GM19239 (cell line): ENCODE measurements around the gene ALOXE3.
A peak's percentile ranks its signal among the peaks of the same experiment; 100 is the strongest.
"Not testable (repeated sequence)": the region's sequence is repeated elsewhere in the genome, so short reads cannot be mapped to it uniquely, and the experiment has no call there.

Experiments used
- DNase-seq: peaks from one replicate; pipeline ENCODE4 v3.0.0; 2011; ENCODE audit warnings: low spot score; ENCODE audit not compliant: insufficient read length
- FAIRE-seq: peaks from 2 replicates; lab custom pipeline; 2011; peaks lifted over from hg19 to GRCh38; lab: Jason Lieb, UNC

ALOXE3 gene

DNA sequence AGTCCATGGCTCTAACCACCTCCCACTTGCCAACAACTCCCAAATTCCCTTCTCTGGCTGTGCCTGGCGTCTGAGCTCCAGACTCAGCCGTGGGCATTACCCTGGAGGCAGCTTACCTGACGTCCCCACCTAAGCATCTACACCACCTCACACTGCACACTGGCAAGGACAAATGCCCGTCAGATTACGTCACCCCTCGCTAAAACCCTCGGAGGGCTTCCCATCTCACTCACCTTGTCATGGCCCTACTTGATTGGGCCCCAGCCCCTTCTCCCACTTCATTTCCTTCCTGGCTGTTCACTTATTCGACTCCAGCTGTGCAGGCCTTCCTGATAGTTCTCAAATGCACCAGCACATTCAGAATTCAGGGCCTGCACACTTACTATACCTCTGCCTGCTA lies 13.4 kb downstream of the ALOXE3 start:
- FAIRE-seq: no peak
- no peak for DNase-seq

DNA sequence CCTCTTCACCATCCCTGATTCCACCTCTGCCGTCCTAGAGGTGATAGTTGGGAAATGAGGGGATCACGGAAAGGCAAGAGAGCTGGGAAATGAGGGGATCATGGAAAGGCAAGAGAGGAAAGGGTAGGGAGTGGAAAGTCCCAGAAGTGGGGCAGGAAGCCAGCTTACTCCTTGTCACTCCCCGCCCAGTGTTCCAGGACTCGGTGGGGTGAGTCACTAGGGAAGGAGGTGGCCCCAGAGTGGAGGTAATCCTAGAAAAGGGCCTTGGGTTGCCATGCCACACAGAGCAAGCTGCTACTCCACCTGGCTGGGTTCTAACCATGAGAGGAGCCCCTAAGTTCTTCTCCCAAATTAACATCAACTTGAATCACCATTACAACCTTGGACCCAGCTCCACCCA lies 14.8 kb downstream of the ALOXE3 start:
- FAIRE-seq: no peak
- no peak for DNase-seq

DNA sequence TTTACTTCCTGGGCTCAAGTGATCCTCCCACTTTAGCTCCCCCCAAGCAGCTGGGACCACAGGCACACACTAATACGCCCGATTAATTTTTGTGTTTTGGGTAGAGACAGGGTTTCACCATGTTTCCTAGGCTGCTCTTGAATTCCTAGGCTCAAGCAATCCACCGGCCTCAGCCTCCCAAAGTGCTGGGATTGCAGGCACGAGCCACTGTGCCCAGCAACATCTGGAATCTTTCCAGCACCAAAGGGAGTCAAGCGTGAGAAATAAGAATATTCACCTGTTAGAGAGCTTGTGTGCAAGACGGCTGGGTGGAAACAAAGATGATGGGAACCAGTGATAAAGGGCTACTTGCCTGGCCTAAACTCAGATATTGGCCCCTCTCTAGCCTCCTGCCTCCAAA lies 16.6 kb downstream of the ALOXE3 start:
- no peak for FAIRE-seq
- no peak for DNase-seq

DNA sequence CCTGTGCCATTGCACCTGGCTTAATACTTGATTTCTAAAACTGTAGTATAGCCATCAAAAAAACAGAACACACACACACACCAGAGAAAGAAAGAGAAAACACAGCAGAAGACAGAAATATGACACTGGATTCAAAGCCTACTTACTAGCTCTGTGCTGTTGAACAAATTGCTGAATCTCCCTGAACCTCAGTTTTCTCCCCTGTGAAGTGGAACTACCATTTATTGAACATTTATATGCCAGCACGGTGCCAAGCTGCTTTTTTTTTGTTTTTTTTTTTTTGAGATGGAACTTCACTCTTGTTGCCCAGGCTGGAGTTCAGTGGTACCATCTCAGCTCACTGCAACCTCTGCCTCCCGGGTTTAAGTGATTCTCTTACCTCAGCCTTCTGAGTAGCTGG lies 17.6 kb downstream of the ALOXE3 start:
- FAIRE-seq (no peak), DNase-seq (no peak)

DNA sequence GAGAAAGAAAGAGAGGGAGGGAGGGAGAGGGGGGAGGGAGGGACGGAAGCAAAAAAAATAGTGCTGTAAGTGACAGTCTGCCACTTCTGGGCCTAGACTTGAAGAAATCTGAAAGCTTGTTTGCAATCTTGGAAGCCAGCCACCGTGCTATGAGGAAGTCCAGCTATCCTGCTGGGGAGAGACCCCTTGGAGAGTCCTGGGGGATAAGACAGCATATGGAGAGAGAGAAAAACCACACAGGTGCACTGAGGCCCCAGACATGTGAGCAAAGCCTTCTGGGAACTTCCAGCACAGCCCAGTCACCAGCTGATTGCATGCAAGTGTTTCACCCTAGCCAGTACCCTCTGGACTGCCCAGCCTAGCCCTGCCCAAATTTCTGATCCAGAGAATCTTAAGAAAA lies 18.2 kb downstream of the ALOXE3 start:
- no peak for FAIRE-seq
- DNase-seq: no peak

DNA sequence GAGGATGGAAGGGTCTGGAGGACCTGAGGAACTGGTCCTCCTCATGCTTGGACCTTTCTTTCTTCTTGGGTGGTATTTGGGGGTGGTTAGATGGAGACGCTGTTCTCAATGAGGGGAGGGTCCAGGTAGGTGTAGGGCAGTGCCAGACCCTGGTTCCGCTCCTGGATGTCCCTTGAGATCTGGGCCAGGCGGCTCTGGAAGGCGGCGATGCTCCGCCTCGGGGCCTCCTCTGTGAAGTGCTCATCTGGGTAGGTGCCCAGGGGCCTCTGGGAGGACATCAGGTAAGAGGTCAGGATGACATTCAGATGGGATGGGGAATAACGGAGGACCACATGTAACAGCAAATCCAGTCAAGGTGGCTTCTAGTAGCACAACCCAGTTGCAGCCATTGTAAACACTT lies 21.8 kb downstream of the ALOXE3 start:
- FAIRE-seq (no peak), DNase-seq (no peak)

DNA sequence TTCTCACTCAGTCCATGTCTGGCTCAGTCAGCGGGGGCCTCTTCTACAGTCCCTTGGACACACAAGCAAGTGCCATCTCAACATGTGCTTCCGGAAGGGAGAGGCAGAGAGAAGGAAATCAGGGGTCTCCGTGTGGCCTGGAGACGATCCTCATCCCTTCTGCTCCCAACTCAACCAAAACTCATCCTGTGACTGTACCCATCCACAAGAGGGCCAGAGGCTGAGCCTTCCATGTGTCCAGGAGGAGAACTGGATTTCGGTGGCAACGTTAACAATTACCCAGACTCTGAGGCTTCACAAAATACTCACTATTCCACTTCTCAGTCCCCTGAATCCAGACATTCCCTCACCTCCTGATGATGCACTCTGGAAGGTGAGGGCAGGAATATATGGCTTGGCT lies 23.0 kb downstream of the ALOXE3 start:
- FAIRE-seq: no peak

DNA sequence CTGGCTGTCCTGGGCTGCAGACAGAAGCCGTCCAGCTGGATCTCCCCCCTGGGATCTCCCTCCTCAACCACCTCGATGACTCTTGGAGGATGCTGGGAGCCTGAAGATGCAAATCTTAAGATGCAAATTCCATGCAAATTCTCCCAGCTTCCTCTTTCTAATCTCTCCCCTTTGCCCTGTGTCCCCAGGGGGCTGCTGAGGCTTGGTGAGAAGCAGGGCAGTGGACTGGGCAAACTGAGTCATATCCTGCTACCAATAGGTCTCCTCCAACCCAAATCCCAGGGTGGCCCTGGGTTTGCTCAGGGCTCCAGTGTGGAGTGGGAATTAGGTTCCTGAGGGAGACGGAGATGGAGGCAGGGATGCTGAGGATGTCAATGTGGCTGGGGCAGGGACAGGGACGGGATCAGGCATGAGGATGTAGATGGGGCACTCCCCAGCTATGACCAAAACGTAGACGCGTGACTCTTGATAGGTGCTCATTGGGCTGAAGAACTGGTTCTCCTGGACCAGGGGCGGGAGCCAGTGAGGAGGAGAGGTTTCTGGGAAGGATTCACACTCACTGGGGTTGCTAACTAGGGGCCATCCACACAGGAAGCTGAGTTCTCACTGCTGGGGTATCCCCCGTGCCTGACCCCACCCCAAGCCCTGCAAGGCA lies 27.2 kb downstream of the ALOXE3 start:
- DNase-seq (peak; percentile 52), FAIRE-seq (no peak)

More for the DNA sequence above, 23.0 kb downstream of the ALOXE3 start:
- no peak for DNase-seq

DNA sequence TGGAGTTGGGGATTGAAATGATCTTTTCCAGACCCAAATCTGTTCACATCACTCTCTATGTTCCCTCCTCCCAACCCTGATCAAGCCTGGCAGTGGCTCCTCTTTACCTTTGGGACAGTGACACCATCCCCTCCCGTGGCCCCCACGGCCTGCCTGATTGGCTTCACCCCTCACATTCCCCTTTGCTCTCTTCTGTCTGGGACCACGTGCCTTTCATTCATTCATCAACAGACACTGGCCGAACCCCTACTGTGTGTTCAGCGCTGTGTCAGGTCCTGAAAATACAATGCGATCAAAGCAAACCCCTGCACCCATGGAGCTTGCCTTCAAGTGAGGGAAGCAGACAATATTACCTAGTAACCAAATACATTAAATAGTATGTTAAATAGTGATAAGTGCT lies 28.6 kb downstream of the ALOXE3 start:
- DNase-seq: no peak
- FAIRE-seq: no peak

DNA sequence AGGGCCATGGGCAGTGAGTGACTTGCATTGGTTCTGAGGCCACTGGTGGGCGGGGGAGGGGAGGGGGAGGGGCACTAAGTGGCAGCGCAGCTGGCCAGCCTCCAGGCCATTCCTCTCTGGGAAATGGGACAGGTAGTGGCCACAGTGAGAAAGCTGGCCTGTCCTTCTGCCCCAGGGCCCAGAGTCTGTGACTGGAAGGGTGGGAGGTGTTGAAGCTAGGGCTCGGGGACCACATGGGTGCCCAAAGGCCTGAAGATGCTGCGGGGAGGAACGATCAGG lies 30.4 kb downstream of the ALOXE3 start:
- DNase-seq (no peak), FAIRE-seq (no peak)

DNA sequence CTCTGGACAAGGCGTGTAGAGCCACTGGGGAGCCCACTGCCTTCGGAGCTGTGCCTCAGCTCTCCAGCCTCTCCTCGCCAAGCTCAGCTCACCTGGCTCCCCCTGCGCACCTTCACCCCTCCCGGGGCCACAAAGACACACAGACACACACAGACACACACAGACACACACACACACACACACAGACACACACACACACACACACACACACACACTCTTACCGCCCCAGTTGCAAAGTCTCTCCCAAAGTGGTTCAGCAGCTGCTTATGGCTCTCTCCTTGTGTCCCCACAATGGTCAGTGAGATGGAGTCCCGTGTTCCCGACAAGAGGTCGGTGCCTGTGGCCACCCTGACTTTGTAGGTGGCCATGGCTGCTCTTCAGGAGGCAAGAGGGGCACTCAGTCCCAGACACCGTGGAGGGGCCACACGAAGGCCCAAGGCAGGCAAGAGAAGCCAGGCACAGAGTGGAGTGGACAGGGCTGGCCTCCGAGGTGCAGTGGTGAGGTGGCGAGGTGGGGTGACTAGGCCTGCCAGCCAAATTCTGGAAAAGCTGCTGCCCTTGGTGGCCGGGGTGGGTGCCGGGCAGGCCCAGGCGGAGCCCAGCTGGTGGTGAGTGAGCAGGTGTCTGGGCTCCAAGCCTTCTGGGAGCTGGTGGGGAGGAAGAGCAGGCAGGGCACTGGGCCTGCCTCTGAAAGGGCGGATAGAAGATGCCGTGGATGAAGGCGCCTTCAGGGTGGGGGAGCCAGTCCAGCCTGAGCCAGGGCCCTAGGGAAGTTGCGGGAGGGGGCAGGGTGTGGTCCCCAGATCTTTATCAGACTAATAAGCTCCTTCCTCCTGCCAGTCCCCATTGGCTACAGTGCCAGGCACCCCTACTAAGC lies 31.0 kb downstream of the ALOXE3 start, which contains the start of gene ALOX12B:
Gene ALOX12B (minus strand): TSS at position 642 of the 877 bp plus-strand sequence. CDS start 274 bp downstream, at position 368.
- DNase-seq (no peak), FAIRE-seq (no peak)

DNA sequence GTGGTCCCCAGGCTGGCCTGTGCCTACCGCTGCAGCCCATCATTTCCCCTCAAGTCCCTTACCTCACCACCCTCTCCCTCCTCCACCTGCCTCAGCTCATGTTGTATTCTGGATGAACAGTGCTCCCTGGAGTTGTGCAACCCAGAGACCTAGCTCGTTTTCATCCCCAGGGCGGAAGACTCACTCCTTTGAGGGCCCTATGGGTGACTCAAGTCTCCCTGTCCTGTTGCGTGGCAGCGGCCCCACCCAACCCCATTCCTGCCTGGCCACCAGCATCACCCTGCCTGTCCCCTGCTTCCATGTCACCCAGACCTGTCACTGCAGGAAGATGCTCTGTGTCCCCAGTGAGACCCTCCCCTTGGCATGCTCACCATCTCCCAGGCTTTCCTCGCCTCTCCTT lies 34.1 kb downstream of the ALOXE3 start:
- no peak for FAIRE-seq
- no peak for DNase-seq

DNA sequence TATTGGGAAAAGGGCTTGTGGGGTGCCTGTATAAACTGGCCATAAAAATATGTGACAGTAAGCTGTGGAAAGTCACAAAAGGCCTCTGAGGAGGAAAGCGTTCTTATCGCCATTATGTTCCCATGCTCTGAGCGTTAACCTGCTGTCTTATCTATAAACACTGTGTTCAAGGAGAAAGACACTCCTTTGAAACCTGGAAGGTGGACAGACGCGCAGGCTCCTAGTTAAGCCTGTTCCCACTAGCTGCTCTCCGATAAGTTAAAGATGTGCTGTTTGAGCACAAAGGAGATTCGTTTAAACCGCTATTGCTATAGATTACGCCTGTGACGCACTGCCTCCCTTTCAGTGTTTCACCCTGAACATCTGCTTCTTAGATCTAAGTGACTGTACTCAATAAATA lies 36.0 kb downstream of the ALOXE3 start:
- DNase-seq (no peak), FAIRE-seq (no peak)

DNA sequence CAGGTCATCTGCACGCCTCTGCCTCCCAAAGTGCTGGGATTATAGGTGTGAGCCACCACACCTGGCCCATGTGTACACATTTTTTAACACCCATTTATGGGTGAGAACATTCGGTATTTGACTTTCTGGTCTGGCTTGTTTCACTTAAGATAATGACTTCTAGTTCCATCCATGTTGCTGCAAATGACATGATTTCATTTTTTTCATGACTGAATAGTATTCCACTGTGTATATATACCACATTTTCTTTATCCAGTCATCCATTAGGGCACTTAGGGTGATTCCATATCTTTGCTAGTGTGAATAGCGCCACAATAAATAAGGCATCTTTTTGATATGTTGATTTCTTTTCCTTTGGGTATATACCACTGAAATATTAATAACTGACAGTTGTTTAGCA lies 36.4 kb downstream of the ALOXE3 start:
- FAIRE-seq: no peak
- no peak for DNase-seq

DNA sequence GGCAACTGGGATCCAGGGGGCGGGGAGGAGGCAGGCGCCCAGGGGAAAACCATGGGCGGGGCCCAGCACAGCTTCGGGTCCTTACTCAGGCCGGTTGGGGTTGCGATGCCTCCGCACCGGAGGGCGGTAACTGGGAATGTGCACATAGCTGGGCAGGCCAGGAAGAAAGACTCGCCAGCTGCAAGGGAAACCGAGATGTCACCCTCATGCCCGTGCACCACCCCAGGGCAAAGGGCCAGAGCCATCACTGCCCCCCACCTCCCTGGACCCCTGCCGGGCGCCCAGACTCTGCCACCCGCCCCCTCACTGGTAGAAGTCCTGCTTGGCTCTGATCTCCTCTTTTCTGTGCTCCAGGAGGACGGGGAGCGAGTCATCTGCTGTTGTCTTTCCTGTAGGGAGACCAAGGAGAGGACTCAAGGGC lies 37.5 kb downstream of the ALOXE3 start:
- no peak for FAIRE-seq
- no peak for DNase-seq

DNA sequence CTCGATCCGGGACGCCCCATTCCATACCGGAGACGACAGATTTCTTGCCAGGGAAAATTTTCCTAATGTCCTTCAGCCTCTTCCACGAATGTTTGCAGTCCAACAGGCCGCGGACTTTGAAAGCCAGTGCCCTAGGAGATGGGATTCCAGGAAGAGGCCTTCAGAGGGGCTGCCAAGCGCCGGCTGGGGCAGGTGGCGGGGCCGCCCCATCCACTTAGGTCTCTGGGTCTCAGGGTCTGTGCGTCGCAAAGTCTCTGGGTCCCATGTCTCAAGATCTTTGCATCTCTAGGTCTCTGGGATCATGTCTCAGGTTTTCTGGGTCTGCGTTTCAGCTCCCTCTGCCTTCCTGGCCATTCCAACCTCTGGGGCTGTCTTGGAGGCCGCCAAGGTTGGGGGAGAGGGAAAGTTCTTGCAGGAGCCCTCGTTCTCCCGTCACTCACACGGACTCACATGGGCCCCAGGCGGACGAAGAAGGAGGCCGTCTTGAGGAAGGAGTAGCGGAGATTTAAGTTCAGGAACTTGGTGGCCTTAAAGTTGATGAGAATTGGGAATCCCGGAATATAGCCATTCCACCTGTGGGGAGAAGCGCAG lies 38.0 kb downstream of the ALOXE3 start:
- FAIRE-seq (no peak), DNase-seq (no peak)

DNA sequence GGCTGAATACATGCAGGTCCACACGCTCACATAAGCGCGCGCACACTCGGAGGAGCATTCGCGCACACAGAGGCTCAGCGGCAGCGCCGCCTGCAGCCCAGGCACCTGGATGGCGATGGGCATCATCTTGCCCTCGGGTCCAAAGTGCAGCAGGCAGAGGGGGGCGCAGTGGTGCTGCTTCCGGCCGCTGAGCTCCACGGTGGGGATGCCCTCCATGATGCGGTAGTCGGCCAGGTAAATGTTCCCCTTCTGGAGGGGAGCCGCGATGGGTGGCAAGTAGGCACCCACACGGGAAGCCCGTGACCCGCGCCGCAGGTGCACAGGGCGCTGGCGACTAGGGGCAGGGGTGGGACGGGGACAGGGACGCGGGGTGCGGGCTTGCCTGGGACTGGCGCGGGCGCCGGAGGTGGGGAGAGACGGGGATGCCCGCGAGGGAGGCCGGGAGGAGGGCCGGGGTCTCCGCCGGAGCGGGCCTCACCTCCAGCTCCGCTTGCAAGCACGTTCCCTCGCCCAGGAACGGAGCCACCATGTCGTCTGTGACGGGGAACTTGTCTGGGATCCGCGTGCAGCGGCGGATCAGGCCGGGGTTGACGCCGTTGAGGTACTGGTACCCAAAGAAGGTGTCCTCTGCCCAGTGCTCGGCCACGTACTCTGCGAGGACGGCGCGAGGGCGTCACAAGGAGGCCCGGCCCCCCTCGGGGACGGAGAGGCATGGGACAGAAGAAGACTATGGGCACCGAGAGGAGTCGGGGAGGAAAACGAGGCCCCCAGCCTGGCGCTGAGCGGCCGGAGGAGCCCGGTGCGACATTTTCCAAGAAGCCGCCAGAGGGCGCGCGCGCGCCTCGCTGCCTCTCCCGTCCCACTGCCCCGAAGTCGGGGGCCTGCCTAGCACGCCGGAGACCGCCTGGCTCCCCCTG lies 38.8 kb downstream of the ALOXE3 start:
- peak; percentile 95 for DNase-seq
- FAIRE-seq: peak; percentile 71

DNA sequence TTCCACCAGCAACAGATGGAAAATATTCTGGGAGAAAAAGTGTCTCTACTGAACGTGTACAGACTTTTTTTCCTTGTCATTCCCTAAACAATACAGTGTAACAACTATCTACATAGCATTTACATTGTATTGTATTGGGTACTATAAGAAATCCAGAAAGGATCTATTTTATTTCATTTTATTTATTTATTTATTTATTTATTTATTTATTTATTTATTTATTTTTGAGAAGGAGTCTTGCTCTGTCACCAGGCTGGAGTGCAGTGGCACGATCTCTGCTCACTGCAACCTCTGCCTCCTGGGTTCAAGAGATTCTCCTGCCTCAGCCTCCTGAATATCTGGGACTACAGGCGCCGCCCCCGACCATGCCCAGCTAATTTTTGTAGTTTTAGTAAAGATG lies 40.4 kb downstream of the ALOXE3 start:
- DNase-seq, FAIRE-seq: not testable (repeated sequence)

DNA sequence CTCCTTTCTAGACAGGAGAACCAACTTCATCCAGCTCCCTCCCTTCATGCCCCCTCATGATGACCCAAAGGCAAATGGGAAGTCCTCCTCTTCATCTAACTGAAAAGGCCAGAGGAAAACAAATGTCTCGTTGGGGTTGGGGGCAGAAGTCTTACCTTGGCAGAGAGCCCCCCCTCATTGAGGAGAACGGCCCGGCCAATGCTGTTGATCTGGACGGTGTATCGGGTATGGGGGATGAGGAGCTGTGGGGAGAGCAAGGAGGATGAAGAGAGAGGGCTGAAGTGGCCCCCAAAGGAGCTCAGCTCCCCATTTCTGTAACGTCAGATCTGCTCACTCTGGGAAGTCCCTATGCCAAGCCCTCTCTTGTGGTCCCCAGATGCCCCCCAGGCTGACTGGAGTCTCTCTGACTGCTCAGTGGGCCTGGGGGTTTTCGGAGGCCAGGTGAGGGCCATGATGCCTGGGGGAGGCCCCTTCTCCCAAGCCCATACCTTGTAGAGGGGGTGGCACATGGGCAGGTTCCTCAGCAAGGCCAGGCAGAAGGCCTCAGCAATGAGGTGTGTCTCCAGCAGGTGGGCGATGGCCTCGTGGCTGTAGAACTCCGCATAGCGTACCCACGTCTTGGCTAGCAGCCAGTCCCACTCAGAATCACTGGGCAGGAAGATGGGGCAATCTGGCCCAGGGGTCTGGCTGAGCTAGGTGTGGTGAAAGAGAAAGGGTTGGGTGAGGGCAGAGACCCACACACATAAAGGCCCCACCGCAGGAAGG lies 41.6 kb downstream of the ALOXE3 start:
- no peak for FAIRE-seq
- DNase-seq: no peak
